Glutamatergic neuron (in vitro differentiated cells): Measurements from ENCODE around the gene LSS. TPM values are rescaled to one million over a fixed set of nuclear protein-coding genes. Genes with fewer than 3 reads are reported as not detected.

Experiments
- DNase-seq: peaks from one replicate; pipeline ENCODE4 v3.0.0; 2022
- H3K27ac Mint-ChIP-seq: one replicate; pipeline ENCODE4 v1.8.0; 2020; ENCODE audit warnings: mild to moderate bottlenecking, mixed read lengths, inconsistent platforms; ENCODE audit not compliant: unreplicated experiment
- H3K27me3 Mint-ChIP-seq: one replicate; pipeline ENCODE4 v1.8.0; 2020; ENCODE audit warnings: mild to moderate bottlenecking, moderate library complexity, mixed read lengths, inconsistent platforms; ENCODE audit not compliant: unreplicated experiment
- H3K36me3 Mint-ChIP-seq: one replicate; pipeline ENCODE4 v1.8.0; 2020; ENCODE audit warnings: mild to moderate bottlenecking, mixed read lengths, inconsistent platforms; ENCODE audit not compliant: unreplicated experiment
- H3K4me1 Mint-ChIP-seq: one replicate; pipeline ENCODE4 v1.8.0; 2020; ENCODE audit warnings: mild to moderate bottlenecking, low read depth, mixed read lengths, inconsistent platforms; ENCODE audit not compliant: unreplicated experiment
- H3K4me3 Mint-ChIP-seq: one replicate; pipeline ENCODE4 v1.8.0; 2020; ENCODE audit warnings: mild to moderate bottlenecking, mixed read lengths, inconsistent platforms; ENCODE audit not compliant: unreplicated experiment
- H3K9me3 Mint-ChIP-seq: one replicate; pipeline ENCODE4 v1.8.0; 2020; ENCODE audit warnings: mild to moderate bottlenecking, moderate library complexity, mixed read lengths, inconsistent platforms; ENCODE audit not compliant: unreplicated experiment
- CTCF ChIP-seq: fragments of 200-600 bp; sonication (generic); IDR thresholded peaks from one replicate; pipeline ENCODE4 v1.5.0; 2021; ENCODE audit not compliant: partially characterized antibody, unreplicated experiment
- total RNA-seq: library from RNA; stranded (reverse); fragmentation: NEBNext Ultra II Directional; extraction: Animal tissue kit (Norgen Biotek cat#: 25700); gene quantifications from one replicate; pipeline ENCODE4 v1.2.1, GENCODE V29; 2021; ENCODE audit not compliant: unreplicated experiment

The LSS gene
- total RNA-seq, 1 donor from 2014 or later, result 390 TPM

GRCh38 chr21:46252840-46253239 lies 24.3 kb upstream of the LSS start:
- H3K27me3 Mint-ChIP-seq, result peaks cover 9% of the 10 kb centered on the region
- no peak overlapping the region for H3K4me3 Mint-ChIP-seq
- no peaks in the 10 kb centered on the region for H3K9me3 Mint-ChIP-seq
- no peak for DNase-seq
- TF ChIP-seq CTCF, result no peak
- peaks cover 17% of the 10 kb centered on the region for H3K4me1 Mint-ChIP-seq
- no peak overlapping the region for H3K27ac Mint-ChIP-seq
- H3K36me3 Mint-ChIP-seq, result no peaks in the 10 kb centered on the region

GRCh38 chr21:46250146-46250725 lies 21.7 kb upstream of the LSS start:
- no peak overlapping the region for H3K27ac Mint-ChIP-seq

DNA sequence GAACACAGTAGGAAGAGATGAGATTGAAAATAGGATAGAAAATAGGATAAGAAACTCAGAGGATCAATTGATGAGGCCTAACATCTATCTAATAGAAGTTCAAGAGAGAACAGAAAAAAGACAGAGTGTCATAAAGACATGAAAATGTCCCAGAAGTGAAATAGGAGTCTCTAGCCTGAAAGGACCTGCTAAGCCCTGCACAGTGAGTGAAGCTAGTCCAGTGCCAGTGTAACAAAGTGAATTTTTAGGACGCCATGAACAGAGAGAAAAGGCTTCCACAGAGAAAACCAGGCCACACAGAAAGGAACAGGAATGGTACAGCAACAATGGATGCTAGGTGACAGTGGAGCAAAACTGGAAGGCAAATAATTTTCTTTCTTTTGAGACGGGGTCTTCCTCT lies 20.3 kb upstream of the LSS start:
- Mint-ChIP-seq H3K36me3 (no peaks in the 10 kb centered on the region), H3K9me3 (peaks cover 3% of the 10 kb centered on the region), H3K4me3 (no peak overlapping the region)

More at GRCh38 chr21:46250146-46250725, 21.7 kb upstream of the LSS start:
- peaks cover 17% of the 10 kb centered on the region for H3K4me1 Mint-ChIP-seq
- H3K36me3 Mint-ChIP-seq, result no peaks in the 10 kb centered on the region
- no peak for DNase-seq
- H3K9me3 Mint-ChIP-seq, result peaks cover 3% of the 10 kb centered on the region
- no peak for TF ChIP-seq CTCF
- H3K4me3 Mint-ChIP-seq, result no peak overlapping the region
- peaks cover 6% of the 10 kb centered on the region for H3K27me3 Mint-ChIP-seq

GRCh38 chr21:46248422-46248782 lies 19.8 kb upstream of the LSS start:
- no peak overlapping the region for H3K4me3 Mint-ChIP-seq
- H3K4me1 Mint-ChIP-seq, result peaks cover under 1% of the 10 kb centered on the region
- TF ChIP-seq CTCF, result no peak
- peaks cover 3% of the 10 kb centered on the region for H3K9me3 Mint-ChIP-seq
- no peaks in the 10 kb centered on the region for H3K36me3 Mint-ChIP-seq
- no peaks in the 10 kb centered on the region for H3K27me3 Mint-ChIP-seq
- no peak for DNase-seq
- H3K27ac Mint-ChIP-seq, result no peak overlapping the region

More for the DNA sequence above, 20.3 kb upstream of the LSS start:
- no peak for TF ChIP-seq CTCF
- H3K4me1 Mint-ChIP-seq, result peaks cover 5% of the 10 kb centered on the region
- H3K27ac Mint-ChIP-seq, result no peak overlapping the region
- H3K27me3 Mint-ChIP-seq, result no peaks in the 10 kb centered on the region
- no peak for DNase-seq

GRCh38 chr21:46247699-46248421 lies 19.3 kb upstream of the LSS start:
- peaks cover 3% of the 10 kb centered on the region for H3K9me3 Mint-ChIP-seq
- DNase-seq, result no peak
- no peak overlapping the region for H3K4me3 Mint-ChIP-seq
- no peaks in the 10 kb centered on the region for H3K4me1 Mint-ChIP-seq
- H3K27ac Mint-ChIP-seq, result no peak overlapping the region
- H3K27me3 Mint-ChIP-seq, result no peaks in the 10 kb centered on the region
- H3K36me3 Mint-ChIP-seq, result no peaks in the 10 kb centered on the region
- no peak for TF ChIP-seq CTCF
